Spleen (tissue), 11 donors: ENCODE measurements around the gene RNF225. TPM values are rescaled to one million over a fixed set of nuclear protein-coding genes. Genes with fewer than 3 reads are reported as not detected.

Experiments
- DNase-seq: peaks from one replicate; pipeline ENCODE4 v3.0.0-alpha.2; 2020
- H3K27ac ChIP-seq, 8 donors: fragments of 200-600 bp; sonication (generic) in 7 of 8; 1 replicate in 4 of 8; 2 replicates in 4 of 8; pipeline versions ENCODE4 v1.5.0 to v1.8.0; 2016 to 2021; ENCODE audit warnings: inconsistent platforms in 4 of 8, mild to moderate bottlenecking in 4 of 8, moderate library complexity in 1 of 8
- H3K27me3 ChIP-seq, 7 donors: fragments of 200-600 bp; sonication (generic) in 6 of 7; replicated peaks in 1 of 7; 1 replicate in 4 of 7; 2 replicates in 3 of 7; pipeline versions ENCODE4 v1.5.0 to v1.8.0; 2016 to 2021; ENCODE audit warnings: inconsistent platforms in 3 of 7, mild to moderate bottlenecking in 1 of 7
- H3K36me3 ChIP-seq, 6 donors: fragments of 200-600 bp; sonication (generic) in 5 of 6; 1 replicate in 4 of 6; 2 replicates in 2 of 6; pipeline versions ENCODE4 v1.5.0 to v1.8.0; 2016 to 2021; ENCODE audit warnings: inconsistent platforms in 2 of 6
- H3K4me1 ChIP-seq, 6 donors: fragments of 200-600 bp; sonication (generic) in 5 of 6; 1 replicate in 3 of 6; 2 replicates in 3 of 6; pipeline versions ENCODE4 v1.5.0 to v1.8.0; 2016 to 2021; ENCODE audit warnings: inconsistent platforms in 3 of 6
- H3K4me3 ChIP-seq, 8 donors: fragments of 200-600 bp; sonication (generic) in 7 of 8; 1 replicate in 4 of 8; 2 replicates in 4 of 8; pipeline versions ENCODE4 v1.5.0 to v1.8.0; 2016 to 2021; ENCODE audit warnings: inconsistent platforms in 4 of 8, mild to moderate bottlenecking in 4 of 8, moderate library complexity in 2 of 8
- H3K9me3 ChIP-seq, 8 donors: fragments of 200-600 bp; sonication (generic) in 7 of 8; 1 replicate in 4 of 8; 2 replicates in 4 of 8; pipeline versions ENCODE4 v1.5.0 to v1.8.0; 2016 to 2021; ENCODE audit warnings: inconsistent platforms in 4 of 8
- POLR2A ChIP-seq, 3 donors: fragments of 450-650 bp; IDR thresholded peaks; one replicate each; pipeline ENCODE4 v1.5.1; 2017; ENCODE audit warnings: antibody characterized with exemption in 3 of 3, mild to moderate bottlenecking in 1 of 3
- POLR2AphosphoS5 ChIP-seq, 3 donors: sonication (generic); formaldehyde crosslinking; IDR thresholded peaks; one replicate each; pipeline ENCODE4 v1.5.1; 2017; ENCODE audit warnings: antibody characterized with exemption in 3 of 3
- WGBS, 5 donors: extraction: QIAGEN DNeasy Blood & Tissue Kit in 3 of 5; methylation state at CpG; one replicate each; pipeline versions ENCODE4 v1.1.5 to v1.1.7; 2013 to 2018; 5-methylcytosine and 5-hydroxymethylcytosine counted together
- intact Hi-C: fragments of 100-400 bp; cut with DNase I; formaldehyde crosslinking; loops from one replicate; pipeline ENCODE4 v1.15.0; 2023; ENCODE audit warnings: low total_unique reads
- polyA plus RNA-seq, 3 donors: library from polyadenylated mRNA; stranded (reverse); fragments of 200-250 nt; gene quantifications; one replicate each; pipeline ENCODE4 v1.2.1, GENCODE V29; 2013
- total RNA-seq, 7 donors: library from RNA; depleted of rRNA in 3 of 7; stranded (reverse); fragments of >200 nt in 3 of 7; fragmentation: NEBNext Ultra II Directional in 4 of 7; extraction: Animal tissue kit (Norgen Biotek cat#: 25700) in 4 of 7; gene quantifications; one replicate each; pipeline versions ENCODE4 v1.1.0 to v1.2.1, GENCODE V29; 2016 to 2021
- TF ChIP-seq, protein P1 (sequence below), 11 experiments: fragments of 200-600 bp in 7 of 11; fragments of 450-650 bp in 4 of 11; sonication (generic) in 4 of 11; IDR thresholded peaks in 8 of 11; conservative IDR thresholded peaks in 3 of 11; 1 replicate in 7 of 11; 2 replicates in 4 of 11; pipeline versions ENCODE4 v1.4.0 to v1.8.0; 2016 to 2021; ENCODE audit warnings: antibody characterized with exemption in 11 of 11, inconsistent platforms in 4 of 11, mild to moderate bottlenecking in 1 of 11
- donor health status: healthy with polysubstance abuse.
- donor health status: DM: no; HTN: no; CAD: no; lungs with moderate emphysema.
- donor health status: DM: no; HTN: no; CAD: no.
- donor health status: Bipolar disorder and iron deficiency.
- donor health status: healthy.
- donor health status: DM: no; HTN: no; CAD: no.
- donor health status: DM: yes; HTN: yes; CAD: no.

RNF225 gene
- total and polyA plus RNA-seq, 10 donors, result not detected

DNA sequence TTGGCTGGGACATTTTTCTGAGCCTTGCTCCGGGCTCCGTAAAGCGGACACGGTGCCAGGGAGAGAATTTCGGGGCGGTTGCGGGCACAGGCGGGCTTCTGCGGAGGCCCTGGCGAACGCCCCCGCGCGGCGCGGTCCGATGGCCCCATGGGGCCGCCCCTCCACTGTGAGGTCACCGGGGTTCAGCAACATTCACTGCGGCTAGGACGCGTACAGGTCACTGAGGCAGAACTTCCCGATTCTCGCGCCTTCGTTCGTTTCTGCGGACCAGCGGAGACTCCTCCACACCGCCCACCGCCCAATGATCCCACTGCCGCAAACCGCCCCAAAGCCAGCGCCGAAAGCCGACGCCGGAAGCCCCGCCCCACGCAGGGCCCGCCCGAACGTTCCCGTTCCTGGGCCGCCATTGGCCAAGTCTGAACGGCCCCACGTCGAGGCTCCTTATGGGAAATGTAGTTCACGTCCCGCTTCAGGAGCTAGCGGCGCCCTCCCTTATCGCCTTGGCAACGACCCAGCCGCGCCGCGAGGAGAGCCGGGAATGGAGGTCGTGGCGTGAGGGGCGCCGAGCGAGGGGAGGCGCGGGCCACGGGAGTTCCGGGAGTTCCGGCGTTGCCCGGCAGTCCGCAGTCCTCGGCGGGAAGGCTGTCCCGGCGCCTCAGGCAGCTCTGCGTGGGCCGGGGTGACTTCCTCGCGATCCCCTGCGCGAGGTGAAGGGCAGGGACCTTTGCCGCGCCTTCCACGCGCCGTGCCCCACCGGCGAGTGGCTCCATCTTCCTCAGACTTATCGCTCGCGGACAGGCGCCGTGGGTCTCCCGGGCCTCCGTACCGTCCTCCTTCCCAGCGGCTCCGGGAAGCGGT is 12.9 kb downstream of the RNF225 start, which contains the start of gene ZNF584:
Gene ZNF584, plus strand, starts transcription at position 498 of the 858 bp plus-strand sequence. CDS start 499 bp downstream, outside the sequence.
- DNase-seq, result peak; percentile 98
- TF ChIP-seq POLR2AphosphoS5 (IDR thresholded peaks at IDR 0.05) (peak; percentile 91 to 94 (median 93)), POLR2A (IDR thresholded peaks at IDR 0.05) (peak in 1 of 3 donors; percentile 68)
- TF ChIP-seq, protein P1, sequence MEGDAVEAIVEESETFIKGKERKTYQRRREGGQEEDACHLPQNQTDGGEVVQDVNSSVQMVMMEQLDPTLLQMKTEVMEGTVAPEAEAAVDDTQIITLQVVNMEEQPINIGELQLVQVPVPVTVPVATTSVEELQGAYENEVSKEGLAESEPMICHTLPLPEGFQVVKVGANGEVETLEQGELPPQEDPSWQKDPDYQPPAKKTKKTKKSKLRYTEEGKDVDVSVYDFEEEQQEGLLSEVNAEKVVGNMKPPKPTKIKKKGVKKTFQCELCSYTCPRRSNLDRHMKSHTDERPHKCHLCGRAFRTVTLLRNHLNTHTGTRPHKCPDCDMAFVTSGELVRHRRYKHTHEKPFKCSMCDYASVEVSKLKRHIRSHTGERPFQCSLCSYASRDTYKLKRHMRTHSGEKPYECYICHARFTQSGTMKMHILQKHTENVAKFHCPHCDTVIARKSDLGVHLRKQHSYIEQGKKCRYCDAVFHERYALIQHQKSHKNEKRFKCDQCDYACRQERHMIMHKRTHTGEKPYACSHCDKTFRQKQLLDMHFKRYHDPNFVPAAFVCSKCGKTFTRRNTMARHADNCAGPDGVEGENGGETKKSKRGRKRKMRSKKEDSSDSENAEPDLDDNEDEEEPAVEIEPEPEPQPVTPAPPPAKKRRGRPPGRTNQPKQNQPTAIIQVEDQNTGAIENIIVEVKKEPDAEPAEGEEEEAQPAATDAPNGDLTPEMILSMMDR (IDR thresholded peaks at IDR 0.05 in 8 of 11, conservative IDR thresholded peaks at IDR 0.05 in 3 of 11), result peak in 3 of 11 experiments; percentile 9 to 27 (median 19)
- Histone ChIP-seq H3K9me3 (no peaks in the 10 kb centered on the region), H3K36me3 (no peaks in the 10 kb centered on the region), H3K27ac (peak within 1 kb of the TSS; percentile 75 to 94 (median 91)), H3K4me3 (peak within 1 kb of the TSS; percentile 85 to 100 (median 94)), H3K4me1 (peaks cover 8 to 32% (median 28%) of the 10 kb centered on the region in 6 donors), H3K27me3 (no peaks in the 10 kb centered on the region)
- intact Hi-C loops, result no loop called here
- 0 to 1% (median 0%) methylated on average over 66 to 100 of the region's 100 CpGs for WGBS, 5 donors

DNA sequence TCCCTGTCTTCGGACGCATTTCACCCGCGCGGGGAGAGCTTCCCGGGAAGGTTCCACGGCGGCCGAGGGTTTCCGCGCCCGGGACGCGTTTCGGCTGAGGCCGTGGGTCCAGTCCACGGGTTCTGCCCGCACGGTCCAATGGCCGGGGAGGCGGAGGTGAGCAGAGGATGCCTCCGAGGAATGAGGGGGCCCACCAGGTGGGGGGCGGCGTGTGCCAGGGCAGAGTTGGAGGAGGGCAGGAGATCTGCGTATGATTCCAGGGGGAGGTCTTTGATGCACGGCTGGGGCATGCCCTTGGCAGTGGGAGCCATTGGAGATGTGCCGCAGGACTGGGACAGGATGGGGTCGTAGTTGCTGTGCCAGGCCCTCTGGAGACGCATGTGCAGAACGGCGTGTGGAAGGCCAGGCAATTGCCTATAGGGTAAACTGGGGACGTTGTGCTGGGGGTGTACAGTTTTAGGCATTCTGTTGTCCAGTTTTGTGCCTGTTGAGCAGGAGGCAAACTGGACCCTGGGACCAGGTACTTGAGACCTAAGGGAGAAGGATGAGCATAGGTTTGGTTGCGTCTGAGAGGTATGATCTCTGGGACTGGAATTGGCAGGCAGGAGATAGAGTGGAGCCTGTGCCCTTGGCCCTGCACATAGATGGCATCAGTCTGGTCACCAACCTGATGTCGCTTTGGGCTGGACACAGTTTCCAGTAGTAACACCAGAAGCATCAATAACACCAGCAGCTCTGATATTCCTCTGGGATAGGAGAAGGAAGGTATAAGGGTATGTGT is 13.7 kb downstream of the RNF225 start:
- Histone ChIP-seq H3K9me3 (no peaks in the 10 kb centered on the region), H3K4me3 (peak overlapping the region; percentile 85 to 100 (median 94)), H3K36me3 (no peaks in the 10 kb centered on the region), H3K27ac (peak overlapping the region; percentile 75 to 94 (median 91)), H3K27me3 (no peaks in the 10 kb centered on the region), H3K4me1 (peaks cover 8 to 32% (median 28%) of the 10 kb centered on the region in 6 donors)
- DNase-seq, result no peak
- intact Hi-C loops, result no loop called here
- WGBS, 5 donors, result 2 to 6% (median 4%) methylated on average over 30 to 34 of the region's 34 CpGs
- TF ChIP-seq, protein P1 (IDR thresholded peaks at IDR 0.05 in 8 of 11, conservative IDR thresholded peaks at IDR 0.05 in 3 of 11), result peak in 1 of 11 experiments; percentile 6
- no peak for TF ChIP-seq POLR2AphosphoS5 (IDR thresholded peaks at IDR 0.05)

DNA sequence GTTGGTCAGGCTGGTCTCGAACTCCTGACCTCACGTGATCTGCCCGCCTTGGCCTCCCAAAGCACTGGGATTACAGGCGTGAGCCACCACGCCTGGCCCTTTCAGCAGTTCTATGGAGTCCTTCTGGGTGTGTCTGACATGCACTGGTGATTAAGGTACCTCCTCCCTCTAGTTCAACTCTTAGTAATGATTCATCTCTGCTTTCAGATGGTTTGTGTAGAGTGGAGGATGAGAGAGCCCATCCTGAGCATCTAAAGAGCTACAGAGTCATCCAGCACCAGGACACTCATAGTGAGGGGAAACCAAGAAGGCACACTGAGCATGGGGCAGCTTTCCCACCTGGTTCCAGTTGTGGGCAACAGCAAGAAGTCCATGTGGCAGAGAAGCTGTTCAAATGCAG is 21.1 kb downstream of the RNF225 start:
- peaks cover 0 to 10% (median 0%) of the 10 kb centered on the region in 8 donors for H3K9me3 ChIP-seq
- no peak for DNase-seq
- H3K27me3 ChIP-seq, result no peaks in the 10 kb centered on the region
- no peak overlapping the region for H3K4me3 ChIP-seq
- H3K36me3 ChIP-seq, result peaks cover 0 to 58% (median 29%) of the 10 kb centered on the region in 6 donors
- 96 to 98% (median 97%) methylated on average over 5 of the region's 5 CpGs for WGBS, 5 donors
- TF ChIP-seq POLR2AphosphoS5 (IDR thresholded peaks at IDR 0.05), result no peak
- TF ChIP-seq POLR2A (IDR thresholded peaks at IDR 0.05), result no peak
- TF ChIP-seq, protein P1 (IDR thresholded peaks at IDR 0.05 in 8 of 11, conservative IDR thresholded peaks at IDR 0.05 in 3 of 11), result no peak
- H3K4me1 ChIP-seq, result no peaks in the 10 kb centered on the region
- intact Hi-C loops, result no loop called here
- no peak overlapping the region for H3K27ac ChIP-seq
